ENCODE measurements around the gene FOXO3.
A peak's percentile ranks its signal among the peaks of the same experiment; 100 is the strongest.

Gene FOXO3

GRCh38 chr6:108710030-108710429 lies 149.3 kb downstream of the FOXO3 start:
- H3K23ac ChIP-seq (ENCODE audit: low read length in 2 of 2): no peak overlapping the region
- peaks cover 1% of the 10 kb centered on the region for H3K79me1 ChIP-seq (replicated peaks; ENCODE audit: low read length, poor library complexity, severe bottlenecking)
- H2BK15ac ChIP-seq (ENCODE audit: low read depth, poor library complexity, severe bottlenecking): no peak overlapping the region
- H3K14ac ChIP-seq (ENCODE audit: low read length in 2 of 2): no peak overlapping the region
- H3K18ac ChIP-seq (ENCODE audit: low read depth in 1 of 2, low read length in 2 of 2): no peak overlapping the region
- H3K4me3 ChIP-seq (ENCODE audit: insufficient read depth in 1 of 2, low read depth in 1 of 2, low read length in 2 of 2): no peak overlapping the region
- peaks cover 11% of the 10 kb centered on the region for H3K4me1 ChIP-seq (ENCODE audit: control insufficient read depth, insufficient read depth, low read depth, low read length)
- H4K8ac ChIP-seq (ENCODE audit: low read length): peak overlapping the region; percentile 32
- H3K9me3 ChIP-seq (ENCODE audit: control insufficient read depth, low read length): no peaks in the 10 kb centered on the region
- no peak overlapping the region for H2AK5ac ChIP-seq (ENCODE audit: low read length, severe bottlenecking)
- H3K27ac ChIP-seq (ENCODE audit: low read length, poor library complexity, severe bottlenecking): no peak overlapping the region
- H3K9ac ChIP-seq (ENCODE audit: low read length): no peak overlapping the region
- no peaks in the 10 kb centered on the region for H3K27me3 ChIP-seq (ENCODE audit: control insufficient read depth in 1 of 2, insufficient read depth in 1 of 2, low read length in 2 of 2)
- no peak overlapping the region for H2AFZ ChIP-seq (ENCODE audit: low read depth, low read length)
- H2BK5ac ChIP-seq (ENCODE audit: low read depth, low read length, poor library complexity, severe bottlenecking): no peak overlapping the region
- no peak overlapping the region for H2BK12ac ChIP-seq (ENCODE audit: low read length in 2 of 2)
- H3K36me3 ChIP-seq (ENCODE audit: control insufficient read depth in 1 of 2, insufficient read depth in 2 of 2, low read depth in 1 of 2, low read length in 2 of 2): no peaks in the 10 kb centered on the region
- DNase-seq: no peak
- no peak overlapping the region for H3K4ac ChIP-seq (ENCODE audit: low read depth in 1 of 2, low read length in 2 of 2)
- H2BK120ac ChIP-seq (ENCODE audit: low read depth, low read length): no peak overlapping the region
- no peak overlapping the region for H4K91ac ChIP-seq (ENCODE audit: low read length)
- H3K4me2 ChIP-seq (ENCODE audit: low read length, poor library complexity, severe bottlenecking): no peak overlapping the region
- 92% methylated on average over 4 of the region's 4 CpGs for WGBS

- H3K23ac ChIP-seq (ENCODE audit: low read length in 2 of 2): no peak overlapping the region
- no peak overlapping the region for H2AK5ac ChIP-seq (ENCODE audit: low read length, severe bottlenecking)
- no peak overlapping the region for H2BK15ac ChIP-seq (ENCODE audit: low read depth, poor library complexity, severe bottlenecking)
- H3K14ac ChIP-seq (ENCODE audit: low read length in 2 of 2): no peak overlapping the region
- peak overlapping the region in 1 of 2 experiments; percentile 19 for H3K18ac ChIP-seq (ENCODE audit: low read depth in 1 of 2, low read length in 2 of 2)
- DNase-seq: peak; percentile 11
- no peak overlapping the region for H3K4ac ChIP-seq (ENCODE audit: low read depth in 1 of 2, low read length in 2 of 2)
- H4K8ac ChIP-seq (ENCODE audit: low read length): no peak overlapping the region
- no peak overlapping the region for H3K4me2 ChIP-seq (ENCODE audit: low read length, poor library complexity, severe bottlenecking)
- H2BK5ac ChIP-seq (ENCODE audit: low read depth, low read length, poor library complexity, severe bottlenecking): no peak overlapping the region
- H3K79me1 ChIP-seq (replicated peaks; ENCODE audit: low read length, poor library complexity, severe bottlenecking): no peaks in the 10 kb centered on the region
- whole genome bisulfite sequencing: 52% methylated on average over 5 of the region's 7 CpGs
- H3K27me3 ChIP-seq (ENCODE audit: control insufficient read depth in 1 of 2, insufficient read depth in 1 of 2, low read length in 2 of 2): no peaks in the 10 kb centered on the region
- H3K27ac ChIP-seq (ENCODE audit: low read length, poor library complexity, severe bottlenecking): no peak overlapping the region
- H3K36me3 ChIP-seq (ENCODE audit: control insufficient read depth in 1 of 2, insufficient read depth in 2 of 2, low read depth in 1 of 2, low read length in 2 of 2): no peaks in the 10 kb centered on the region
- no peak overlapping the region for H3K4me3 ChIP-seq (ENCODE audit: insufficient read depth in 1 of 2, low read depth in 1 of 2, low read length in 2 of 2)
- H2BK120ac ChIP-seq (ENCODE audit: low read depth, low read length): no peak overlapping the region
- H3K9ac ChIP-seq (ENCODE audit: low read length): no peak overlapping the region
- no peak overlapping the region for H2AFZ ChIP-seq (ENCODE audit: low read depth, low read length)
- H3K9me3 ChIP-seq (ENCODE audit: control insufficient read depth, low read length): no peaks in the 10 kb centered on the region
- H4K91ac ChIP-seq (ENCODE audit: low read length): no peak overlapping the region
- H3K4me1 ChIP-seq (ENCODE audit: control insufficient read depth, insufficient read depth, low read depth, low read length): peaks cover 11% of the 10 kb centered on the region
- H2BK12ac ChIP-seq (ENCODE audit: low read length in 2 of 2): no peak overlapping the region
These were observed 149.8 kb downstream of the FOXO3 start for GRCh38 chr6:108710551-108710950.

- DNase-seq: peak; percentile 14
- H3K9me3 ChIP-seq (ENCODE audit: control insufficient read depth, low read length): no peaks in the 10 kb centered on the region
- H3K23ac ChIP-seq (ENCODE audit: low read length in 2 of 2): no peak overlapping the region
- H3K9ac ChIP-seq (ENCODE audit: low read length): no peak overlapping the region
- H3K4me1 ChIP-seq (ENCODE audit: control insufficient read depth, insufficient read depth, low read depth, low read length): peaks cover 11% of the 10 kb centered on the region
- no peak overlapping the region for H2BK15ac ChIP-seq (ENCODE audit: low read depth, poor library complexity, severe bottlenecking)
- H4K8ac ChIP-seq (ENCODE audit: low read length): no peak overlapping the region
- no peak overlapping the region for H3K4me3 ChIP-seq (ENCODE audit: insufficient read depth in 1 of 2, low read depth in 1 of 2, low read length in 2 of 2)
- H4K91ac ChIP-seq (ENCODE audit: low read length): no peak overlapping the region
- H3K27me3 ChIP-seq (ENCODE audit: control insufficient read depth in 1 of 2, insufficient read depth in 1 of 2, low read length in 2 of 2): no peaks in the 10 kb centered on the region
- no peak overlapping the region for H2BK120ac ChIP-seq (ENCODE audit: low read depth, low read length)
- no peaks in the 10 kb centered on the region for H3K36me3 ChIP-seq (ENCODE audit: control insufficient read depth in 1 of 2, insufficient read depth in 2 of 2, low read depth in 1 of 2, low read length in 2 of 2)
- no peak overlapping the region for H3K4ac ChIP-seq (ENCODE audit: low read depth in 1 of 2, low read length in 2 of 2)
- H3K79me1 ChIP-seq (replicated peaks; ENCODE audit: low read length, poor library complexity, severe bottlenecking): no peaks in the 10 kb centered on the region
- no peak overlapping the region for H2BK12ac ChIP-seq (ENCODE audit: low read length in 2 of 2)
- no peak overlapping the region for H3K14ac ChIP-seq (ENCODE audit: low read length in 2 of 2)
- no peak overlapping the region for H2AK5ac ChIP-seq (ENCODE audit: low read length, severe bottlenecking)
- 15% methylated on average over 2 of the region's 5 CpGs for WGBS
- no peak overlapping the region for H2BK5ac ChIP-seq (ENCODE audit: low read depth, low read length, poor library complexity, severe bottlenecking)
- no peak overlapping the region for H3K4me2 ChIP-seq (ENCODE audit: low read length, poor library complexity, severe bottlenecking)
- no peak overlapping the region for H3K18ac ChIP-seq (ENCODE audit: low read depth in 1 of 2, low read length in 2 of 2)
- no peak overlapping the region for H2AFZ ChIP-seq (ENCODE audit: low read depth, low read length)
- no peak overlapping the region for H3K27ac ChIP-seq (ENCODE audit: low read length, poor library complexity, severe bottlenecking)
These were observed 150.4 kb downstream of the FOXO3 start for GRCh38 chr6:108711071-108711470.

GRCh38 chr6:108711826-108712225 lies 151.1 kb downstream of the FOXO3 start:
- no peak overlapping the region for H2AFZ ChIP-seq (ENCODE audit: low read depth, low read length)
- no peak overlapping the region for H3K23ac ChIP-seq (ENCODE audit: low read length in 2 of 2)
- H4K8ac ChIP-seq (ENCODE audit: low read length): no peak overlapping the region
- H2BK120ac ChIP-seq (ENCODE audit: low read depth, low read length): no peak overlapping the region
- H2BK5ac ChIP-seq (ENCODE audit: low read depth, low read length, poor library complexity, severe bottlenecking): no peak overlapping the region
- no peak overlapping the region for H2AK5ac ChIP-seq (ENCODE audit: low read length, severe bottlenecking)
- no peak overlapping the region for H3K4ac ChIP-seq (ENCODE audit: low read depth in 1 of 2, low read length in 2 of 2)
- no peak overlapping the region for H2BK15ac ChIP-seq (ENCODE audit: low read depth, poor library complexity, severe bottlenecking)
- DNase-seq: no peak
- H3K9me3 ChIP-seq (ENCODE audit: control insufficient read depth, low read length): no peaks in the 10 kb centered on the region
- no peaks in the 10 kb centered on the region for H3K36me3 ChIP-seq (ENCODE audit: control insufficient read depth in 1 of 2, insufficient read depth in 2 of 2, low read depth in 1 of 2, low read length in 2 of 2)
- no peaks in the 10 kb centered on the region for H3K27me3 ChIP-seq (ENCODE audit: control insufficient read depth in 1 of 2, insufficient read depth in 1 of 2, low read length in 2 of 2)
- H2BK12ac ChIP-seq (ENCODE audit: low read length in 2 of 2): no peak overlapping the region
- no peak overlapping the region for H3K9ac ChIP-seq (ENCODE audit: low read length)
- no peak overlapping the region for H3K4me2 ChIP-seq (ENCODE audit: low read length, poor library complexity, severe bottlenecking)
- no peak overlapping the region for H3K14ac ChIP-seq (ENCODE audit: low read length in 2 of 2)
- H3K27ac ChIP-seq (ENCODE audit: low read length, poor library complexity, severe bottlenecking): no peak overlapping the region
- H3K4me1 ChIP-seq (ENCODE audit: control insufficient read depth, insufficient read depth, low read depth, low read length): peaks cover 11% of the 10 kb centered on the region
- H3K79me1 ChIP-seq (replicated peaks; ENCODE audit: low read length, poor library complexity, severe bottlenecking): no peaks in the 10 kb centered on the region
- no peak overlapping the region for H3K4me3 ChIP-seq (ENCODE audit: insufficient read depth in 1 of 2, low read depth in 1 of 2, low read length in 2 of 2)
- WGBS: 54% methylated on average over 5 of the region's 5 CpGs
- no peak overlapping the region for H3K18ac ChIP-seq (ENCODE audit: low read depth in 1 of 2, low read length in 2 of 2)
- no peak overlapping the region for H4K91ac ChIP-seq (ENCODE audit: low read length)
